ENCODE measurements around the gene PGF. TPM values are rescaled to one million over a fixed set of nuclear protein-coding genes. Genes with fewer than 3 reads are reported as not detected.

The PGF gene
- total and polyA plus RNA-seq, 2 of the 13 experiments (the other 11 are each of a cell fraction or from before 2014, with no cell fraction given): 10.7 to 27.5 TPM

DNA sequence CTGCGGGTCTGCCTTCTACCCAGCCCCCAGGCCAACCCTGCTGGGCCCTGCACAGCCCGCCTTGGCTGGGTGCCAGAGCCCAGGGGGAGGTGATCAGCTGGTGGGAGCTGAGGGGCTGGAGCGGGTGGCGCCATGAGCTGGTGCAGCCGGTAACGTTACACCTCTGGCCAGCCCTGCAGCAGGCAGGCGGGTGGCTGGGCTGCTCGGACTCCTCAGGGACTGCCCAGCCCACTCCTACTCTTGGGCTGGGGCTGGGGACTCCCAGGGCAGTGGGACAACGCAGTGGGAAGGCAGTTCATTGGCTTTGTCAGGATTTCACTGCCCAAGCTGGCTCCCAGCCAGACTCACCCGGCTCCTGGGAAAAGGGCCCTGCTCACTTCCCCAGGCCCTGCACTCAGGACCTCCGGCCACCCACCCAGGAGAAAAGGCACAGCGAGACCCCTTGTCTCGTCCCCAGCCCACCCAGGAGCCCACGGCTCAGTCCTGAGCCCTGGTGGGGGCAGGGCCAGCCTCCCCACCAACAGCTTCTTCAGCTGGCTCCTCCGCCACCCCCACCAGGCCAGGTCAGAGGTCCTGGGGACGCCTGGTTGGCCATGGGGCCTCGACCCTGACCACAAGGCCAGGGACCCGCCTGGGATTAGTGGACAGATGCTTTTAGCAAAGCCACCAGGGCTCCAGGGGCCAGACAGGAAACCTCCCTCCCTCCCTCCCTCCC lies 1.0 kb downstream of the PGF start (continued):
- TF ChIP-seq, protein P1, sequence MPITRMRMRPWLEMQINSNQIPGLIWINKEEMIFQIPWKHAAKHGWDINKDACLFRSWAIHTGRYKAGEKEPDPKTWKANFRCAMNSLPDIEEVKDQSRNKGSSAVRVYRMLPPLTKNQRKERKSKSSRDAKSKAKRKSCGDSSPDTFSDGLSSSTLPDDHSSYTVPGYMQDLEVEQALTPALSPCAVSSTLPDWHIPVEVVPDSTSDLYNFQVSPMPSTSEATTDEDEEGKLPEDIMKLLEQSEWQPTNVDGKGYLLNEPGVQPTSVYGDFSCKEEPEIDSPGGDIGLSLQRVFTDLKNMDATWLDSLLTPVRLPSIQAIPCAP (CRISPR knock-in tag; IDR thresholded peaks at IDR 0.05; ENCODE audit: low read depth): no peak
- no peak for TF ChIP-seq ZNF460 (CRISPR knock-in tag; IDR thresholded peaks at IDR 0.05; ENCODE audit: borderline replicate concordance)
- TF ChIP-seq, protein P2, sequence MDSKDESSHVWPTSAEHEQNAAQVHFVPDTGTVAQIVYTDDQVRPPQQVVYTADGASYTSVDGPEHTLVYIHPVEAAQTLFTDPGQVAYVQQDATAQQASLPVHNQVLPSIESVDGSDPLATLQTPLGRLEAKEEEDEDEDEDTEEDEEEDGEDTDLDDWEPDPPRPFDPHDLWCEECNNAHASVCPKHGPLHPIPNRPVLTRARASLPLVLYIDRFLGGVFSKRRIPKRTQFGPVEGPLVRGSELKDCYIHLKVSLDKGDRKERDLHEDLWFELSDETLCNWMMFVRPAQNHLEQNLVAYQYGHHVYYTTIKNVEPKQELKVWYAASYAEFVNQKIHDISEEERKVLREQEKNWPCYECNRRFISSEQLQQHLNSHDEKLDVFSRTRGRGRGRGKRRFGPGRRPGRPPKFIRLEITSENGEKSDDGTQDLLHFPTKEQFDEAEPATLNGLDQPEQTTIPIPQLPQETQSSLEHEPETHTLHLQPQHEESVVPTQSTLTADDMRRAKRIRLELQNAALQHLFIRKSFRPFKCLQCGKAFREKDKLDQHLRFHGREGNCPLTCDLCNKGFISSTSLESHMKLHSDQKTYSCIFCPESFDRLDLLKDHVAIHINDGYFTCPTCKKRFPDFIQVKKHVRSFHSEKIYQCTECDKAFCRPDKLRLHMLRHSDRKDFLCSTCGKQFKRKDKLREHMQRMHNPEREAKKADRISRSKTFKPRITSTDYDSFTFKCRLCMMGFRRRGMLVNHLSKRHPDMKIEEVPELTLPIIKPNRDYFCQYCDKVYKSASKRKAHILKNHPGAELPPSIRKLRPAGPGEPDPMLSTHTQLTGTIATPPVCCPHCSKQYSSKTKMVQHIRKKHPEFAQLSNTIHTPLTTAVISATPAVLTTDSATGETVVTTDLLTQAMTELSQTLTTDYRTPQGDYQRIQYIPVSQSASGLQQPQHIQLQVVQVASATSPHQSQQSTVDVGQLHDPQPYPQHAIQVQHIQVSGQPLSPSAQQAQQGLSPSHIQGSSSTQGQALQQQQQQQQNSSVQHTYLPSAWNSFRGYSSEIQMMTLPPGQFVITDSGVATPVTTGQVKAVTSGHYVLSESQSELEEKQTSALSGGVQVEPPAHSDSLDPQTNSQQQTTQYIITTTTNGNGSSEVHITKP (CRISPR knock-in tag; IDR thresholded peaks at IDR 0.05; ENCODE audit: low read depth): peak; percentile 49; the same call in 1 of the 2 replicates
- TF ChIP-seq LCORL (IDR thresholded peaks at IDR 0.05): no peak
- TF ChIP-seq LCORL (CRISPR knock-in tag; IDR thresholded peaks at IDR 0.05): peak; percentile 74
- TF ChIP-seq, protein P3, sequence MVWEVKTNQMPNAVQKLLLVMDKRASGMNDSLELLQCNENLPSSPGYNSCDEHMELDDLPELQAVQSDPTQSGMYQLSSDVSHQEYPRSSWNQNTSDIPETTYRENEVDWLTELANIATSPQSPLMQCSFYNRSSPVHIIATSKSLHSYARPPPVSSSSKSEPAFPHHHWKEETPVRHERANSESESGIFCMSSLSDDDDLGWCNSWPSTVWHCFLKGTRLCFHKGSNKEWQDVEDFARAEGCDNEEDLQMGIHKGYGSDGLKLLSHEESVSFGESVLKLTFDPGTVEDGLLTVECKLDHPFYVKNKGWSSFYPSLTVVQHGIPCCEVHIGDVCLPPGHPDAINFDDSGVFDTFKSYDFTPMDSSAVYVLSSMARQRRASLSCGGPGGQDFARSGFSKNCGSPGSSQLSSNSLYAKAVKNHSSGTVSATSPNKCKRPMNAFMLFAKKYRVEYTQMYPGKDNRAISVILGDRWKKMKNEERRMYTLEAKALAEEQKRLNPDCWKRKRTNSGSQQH (CRISPR knock-in tag; IDR thresholded peaks at IDR 0.05; ENCODE audit: low read depth): no peak
- no peak for TF ChIP-seq ZNF567 (CRISPR knock-in tag; IDR thresholded peaks at IDR 0.05; ENCODE audit: borderline replicate concordance)
- no peak for TF ChIP-seq ARHGAP35 (CRISPR knock-in tag; IDR thresholded peaks at IDR 0.05; ENCODE audit: borderline replicate concordance)
- peak; percentile 26; the same call in 1 of the 2 replicates for TF ChIP-seq ZNF768 (CRISPR knock-in tag; IDR thresholded peaks at IDR 0.05)
- TF ChIP-seq ZZZ3 (CRISPR knock-in tag; IDR thresholded peaks at IDR 0.05; ENCODE audit: borderline replicate concordance): no peak
- TF ChIP-seq ZBTB20 (CRISPR knock-in tag; IDR thresholded peaks at IDR 0.05; ENCODE audit: borderline replicate concordance, low read depth): no peak
- TF ChIP-seq ZNF816 (CRISPR knock-in tag; IDR thresholded peaks at IDR 0.05; ENCODE audit: borderline replicate concordance): no peak
- 0 out of 4 replicates have a peak, but pooled peaks of 1 of the 2 experiments have one; percentile 28 for TF ChIP-seq EP300 (IDR thresholded peaks at IDR 0.05; ENCODE audit: low read depth in 2 of 2, low read length in 2 of 2)
- no peak for TF ChIP-seq EP300 (CRISPR knock-in tag; IDR thresholded peaks at IDR 0.05; ENCODE audit: borderline replicate concordance)
- TF ChIP-seq, protein P4, sequence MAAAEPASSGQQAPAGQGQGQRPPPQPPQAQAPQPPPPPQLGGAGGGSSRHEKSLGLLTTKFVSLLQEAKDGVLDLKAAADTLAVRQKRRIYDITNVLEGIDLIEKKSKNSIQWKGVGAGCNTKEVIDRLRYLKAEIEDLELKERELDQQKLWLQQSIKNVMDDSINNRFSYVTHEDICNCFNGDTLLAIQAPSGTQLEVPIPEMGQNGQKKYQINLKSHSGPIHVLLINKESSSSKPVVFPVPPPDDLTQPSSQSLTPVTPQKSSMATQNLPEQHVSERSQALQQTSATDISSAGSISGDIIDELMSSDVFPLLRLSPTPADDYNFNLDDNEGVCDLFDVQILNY (CRISPR knock-in tag; conservative IDR thresholded peaks at IDR 0.05): no peak
- no peak for TF ChIP-seq ZNF367 (CRISPR knock-in tag; IDR thresholded peaks at IDR 0.05; ENCODE audit: borderline replicate concordance)
